Measurements from ENCODE around the gene FAM78A.

The FAM78A gene

GRCh38 chr9:131290036-131290766 is 13.9 kb upstream of the FAM78A start:
- DNase-seq (ENCODE audit: low read depth), result no peak
- H3K4me3 ChIP-seq (replicated peaks; ENCODE audit: low read depth, low read length), result peak overlapping the region; percentile 27
- TF ChIP-seq, protein P1, sequence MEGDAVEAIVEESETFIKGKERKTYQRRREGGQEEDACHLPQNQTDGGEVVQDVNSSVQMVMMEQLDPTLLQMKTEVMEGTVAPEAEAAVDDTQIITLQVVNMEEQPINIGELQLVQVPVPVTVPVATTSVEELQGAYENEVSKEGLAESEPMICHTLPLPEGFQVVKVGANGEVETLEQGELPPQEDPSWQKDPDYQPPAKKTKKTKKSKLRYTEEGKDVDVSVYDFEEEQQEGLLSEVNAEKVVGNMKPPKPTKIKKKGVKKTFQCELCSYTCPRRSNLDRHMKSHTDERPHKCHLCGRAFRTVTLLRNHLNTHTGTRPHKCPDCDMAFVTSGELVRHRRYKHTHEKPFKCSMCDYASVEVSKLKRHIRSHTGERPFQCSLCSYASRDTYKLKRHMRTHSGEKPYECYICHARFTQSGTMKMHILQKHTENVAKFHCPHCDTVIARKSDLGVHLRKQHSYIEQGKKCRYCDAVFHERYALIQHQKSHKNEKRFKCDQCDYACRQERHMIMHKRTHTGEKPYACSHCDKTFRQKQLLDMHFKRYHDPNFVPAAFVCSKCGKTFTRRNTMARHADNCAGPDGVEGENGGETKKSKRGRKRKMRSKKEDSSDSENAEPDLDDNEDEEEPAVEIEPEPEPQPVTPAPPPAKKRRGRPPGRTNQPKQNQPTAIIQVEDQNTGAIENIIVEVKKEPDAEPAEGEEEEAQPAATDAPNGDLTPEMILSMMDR (IDR thresholded peaks at IDR 0.05; ENCODE audit: low read length, missing control alignments), result no peak

- TF ChIP-seq, protein P1 (IDR thresholded peaks at IDR 0.05; ENCODE audit: low read length, missing control alignments), result no peak
- peak; percentile 56 for DNase-seq (ENCODE audit: low read depth)
- H3K4me3 ChIP-seq (replicated peaks; ENCODE audit: low read depth, low read length), result peak within 1 kb of the TSS; percentile 27
These were observed 13.2 kb upstream of the FAM78A start, which contains the start of gene PLPP7 for GRCh38 chr9:131289301-131290035. PLPP7 (plus strand) TSS chr9:131289723; CDS start chr9:131289998, 275 bp downstream.

- no peak for DNase-seq (ENCODE audit: low read depth)
- TF ChIP-seq, protein P1 (IDR thresholded peaks at IDR 0.05; ENCODE audit: low read length, missing control alignments), result no peak
- H3K4me3 ChIP-seq (replicated peaks; ENCODE audit: low read depth, low read length), result no peak overlapping the region
These were observed 11.9 kb upstream of the FAM78A start for GRCh38 chr9:131288217-131288616.

GRCh38 chr9:131287359-131287758 is 11.0 kb upstream of the FAM78A start:
- DNase-seq (ENCODE audit: low read depth), result no peak
- TF ChIP-seq, protein P1 (IDR thresholded peaks at IDR 0.05; ENCODE audit: low read length, missing control alignments), result no peak

GRCh38 chr9:131284856-131285255 is 8.5 kb upstream of the FAM78A start:
- DNase-seq (ENCODE audit: low read depth), result no peak

More at GRCh38 chr9:131287359-131287758, 11.0 kb upstream of the FAM78A start:
- H3K4me3 ChIP-seq (replicated peaks; ENCODE audit: low read depth, low read length), result no peak overlapping the region

GRCh38 chr9:131282688-131283422 is 6.5 kb upstream of the FAM78A start:
- no peak overlapping the region for H3K4me3 ChIP-seq (replicated peaks; ENCODE audit: low read depth, low read length)
- TF ChIP-seq, protein P1 (IDR thresholded peaks at IDR 0.05; ENCODE audit: low read length, missing control alignments), result no peak
- DNase-seq (ENCODE audit: low read depth), result peak; percentile 12

More at GRCh38 chr9:131284856-131285255, 8.5 kb upstream of the FAM78A start:
- TF ChIP-seq, protein P1 (IDR thresholded peaks at IDR 0.05; ENCODE audit: low read length, missing control alignments), result no peak
- H3K4me3 ChIP-seq (replicated peaks; ENCODE audit: low read depth, low read length), result no peak overlapping the region

Data from fibroblast of pulmonary artery (primary cell).